Subcutaneous abdominal adipose tissue (tissue), 5 donors: ENCODE measurements around the gene HSD3B1.

Source experiments
- H3K27ac ChIP-seq: one replicate; pipeline ENCODE4 v1.7.0; 2013; ENCODE audit warnings: low read depth, mild to moderate bottlenecking, inconsistent platforms, low read length, moderate library complexity
- H3K27me3 ChIP-seq, 5 donors: one replicate each; pipeline ENCODE4 v1.7.0; 2013; ENCODE audit warnings: low read length in 5 of 5, inconsistent platforms in 1 of 5; ENCODE audit not compliant: control insufficient read depth in 5 of 5, insufficient read depth in 4 of 5
- H3K36me3 ChIP-seq, 5 donors: one replicate each; pipeline ENCODE4 v1.7.0; 2013; ENCODE audit warnings: low read length in 5 of 5; ENCODE audit not compliant: control insufficient read depth in 5 of 5, insufficient read depth in 5 of 5
- H3K4me1 ChIP-seq, 5 donors: one replicate each; pipeline ENCODE4 v1.7.0; 2013; ENCODE audit warnings: low read length in 5 of 5, mild to moderate bottlenecking in 3 of 5, moderate library complexity in 1 of 5; ENCODE audit not compliant: control insufficient read depth in 5 of 5, insufficient read depth in 5 of 5
- H3K4me3 ChIP-seq, 5 donors: one replicate each; pipeline ENCODE4 v1.7.0; 2013; ENCODE audit warnings: low read length in 5 of 5, low read depth in 1 of 5
- H3K9ac ChIP-seq, 5 donors: one replicate each; pipeline ENCODE4 v1.7.0; 2013; ENCODE audit warnings: low read length in 5 of 5, mild to moderate bottlenecking in 4 of 5, moderate library complexity in 3 of 5
- H3K9me3 ChIP-seq, 5 donors: one replicate each; pipeline ENCODE4 v1.7.0; 2013; ENCODE audit warnings: low read length in 5 of 5; ENCODE audit not compliant: control insufficient read depth in 5 of 5
- donor health status: healthy.
- donor health status: healthy.
- donor health status: healthy.
- donor health status: healthy.
- donor health status: healthy.

The HSD3B1 gene

GRCh38 chr1:119472080-119472818 lies 34.8 kb upstream of the HSD3B1 start:
- Histone ChIP-seq H3K36me3 (no peaks in the 10 kb centered on the region), H3K9me3 (no peaks in the 10 kb centered on the region), H3K9ac (no peak overlapping the region), H3K27ac (no peak overlapping the region), H3K4me1 (peaks cover 0 to 8% (median 0%) of the 10 kb centered on the region in 5 donors), H3K27me3 (no peaks in the 10 kb centered on the region), H3K4me3 (no peak overlapping the region)

GRCh38 chr1:119472819-119473175 lies 34.2 kb upstream of the HSD3B1 start:
- H3K27ac ChIP-seq = no peak overlapping the region
- no peak overlapping the region for H3K9ac ChIP-seq
- H3K36me3 ChIP-seq = no peaks in the 10 kb centered on the region
- H3K27me3 ChIP-seq = no peaks in the 10 kb centered on the region
- H3K4me3 ChIP-seq = no peak overlapping the region
- peaks cover 0 to 5% (median 0%) of the 10 kb centered on the region in 5 donors for H3K4me1 ChIP-seq
- no peaks in the 10 kb centered on the region for H3K9me3 ChIP-seq

DNA sequence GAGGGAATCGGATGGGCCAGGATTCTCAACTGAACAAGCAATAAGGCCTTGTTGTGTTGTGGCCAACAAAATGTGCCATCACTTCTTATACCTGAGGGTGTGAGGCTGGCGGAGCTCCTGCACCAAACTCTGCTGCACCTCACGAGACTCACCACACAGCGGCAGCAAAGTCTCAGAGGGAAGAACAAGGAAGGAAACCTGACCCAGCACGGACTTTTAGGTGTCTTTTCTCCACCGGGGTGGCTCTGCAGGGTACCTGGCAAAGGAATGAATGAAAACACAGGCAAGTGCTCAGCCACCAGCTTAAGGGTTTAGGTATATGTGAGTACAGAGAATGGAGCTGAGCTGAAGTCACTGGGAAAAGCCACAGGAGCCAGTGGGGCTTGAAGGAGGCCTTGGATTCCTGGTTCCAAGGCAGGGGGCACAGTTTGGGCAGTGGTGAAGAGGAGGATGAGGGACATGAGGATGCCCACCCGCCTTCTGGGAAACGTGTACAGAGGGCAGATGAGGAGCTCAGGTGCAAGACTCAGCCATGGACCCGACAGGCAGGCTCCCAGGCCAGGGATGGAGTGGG lies 31.1 kb upstream of the HSD3B1 start:
- Histone ChIP-seq H3K27ac (no peak overlapping the region), H3K9ac (no peak overlapping the region), H3K9me3 (no peaks in the 10 kb centered on the region), H3K4me3 (no peak overlapping the region), H3K36me3 (no peaks in the 10 kb centered on the region), H3K4me1 (no peaks in the 10 kb centered on the region), H3K27me3 (no peaks in the 10 kb centered on the region)

DNA sequence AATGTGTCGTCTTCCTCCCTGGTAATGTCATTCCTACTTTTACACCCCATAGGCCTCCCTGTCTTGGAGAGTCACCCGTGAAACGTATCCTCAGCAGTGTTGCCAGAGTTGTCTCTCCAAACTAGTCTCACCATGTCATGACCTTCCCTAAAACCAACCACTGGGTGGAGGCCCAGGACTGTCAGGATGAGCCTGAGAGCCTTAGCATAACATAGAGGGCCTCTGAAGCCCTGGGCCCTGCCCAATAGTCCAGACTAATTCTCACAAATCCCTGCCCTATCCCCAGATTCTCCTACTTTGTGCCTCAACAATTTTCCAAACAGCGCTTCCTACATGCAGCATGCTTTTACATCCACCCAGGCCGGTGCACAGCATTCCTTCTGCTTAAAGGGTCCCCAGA lies 29.3 kb upstream of the HSD3B1 start:
- Histone ChIP-seq H3K27ac (no peak overlapping the region), H3K4me1 (peaks cover 0 to 6% (median 2%) of the 10 kb centered on the region in 5 donors), H3K27me3 (no peaks in the 10 kb centered on the region), H3K4me3 (no peak overlapping the region), H3K36me3 (no peaks in the 10 kb centered on the region), H3K9ac (no peak overlapping the region), H3K9me3 (no peaks in the 10 kb centered on the region)

DNA sequence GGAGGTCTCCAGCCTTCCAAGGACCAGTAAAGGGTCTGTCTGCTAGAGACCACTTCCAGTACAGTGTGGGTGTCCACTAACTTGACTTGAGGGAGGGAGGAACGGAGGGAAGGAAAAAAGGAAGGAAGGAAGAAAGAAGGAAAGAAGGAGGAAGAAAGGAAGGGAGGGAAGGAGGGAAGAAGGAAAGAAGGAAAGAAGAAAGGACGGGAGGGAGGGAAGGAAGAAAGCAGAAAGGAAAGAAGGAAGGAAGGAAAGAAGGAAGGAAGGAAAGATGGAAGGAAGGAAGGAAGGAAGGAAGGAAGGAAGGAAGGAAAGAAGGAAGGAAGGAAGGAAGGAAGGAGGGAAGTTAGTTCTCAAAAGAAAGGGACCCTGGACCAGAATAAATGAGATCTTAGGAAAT lies 26.8 kb upstream of the HSD3B1 start:
- no peaks in the 10 kb centered on the region for H3K36me3 ChIP-seq
- H3K9me3 ChIP-seq = no peaks in the 10 kb centered on the region
- no peak overlapping the region for H3K27ac ChIP-seq
- H3K9ac ChIP-seq = no peak overlapping the region
- H3K27me3 ChIP-seq = no peaks in the 10 kb centered on the region
- H3K4me1 ChIP-seq = peaks cover 0 to 12% (median 7%) of the 10 kb centered on the region in 5 donors
- no peak overlapping the region for H3K4me3 ChIP-seq

GRCh38 chr1:119481951-119482350 lies 25.1 kb upstream of the HSD3B1 start:
- H3K27me3 ChIP-seq = no peaks in the 10 kb centered on the region
- H3K4me1 ChIP-seq = peaks cover 0 to 12% (median 7%) of the 10 kb centered on the region in 5 donors
- H3K27ac ChIP-seq = no peak overlapping the region
- no peak overlapping the region for H3K9ac ChIP-seq
- no peak overlapping the region for H3K4me3 ChIP-seq
- H3K36me3 ChIP-seq = no peaks in the 10 kb centered on the region
- H3K9me3 ChIP-seq = no peaks in the 10 kb centered on the region

DNA sequence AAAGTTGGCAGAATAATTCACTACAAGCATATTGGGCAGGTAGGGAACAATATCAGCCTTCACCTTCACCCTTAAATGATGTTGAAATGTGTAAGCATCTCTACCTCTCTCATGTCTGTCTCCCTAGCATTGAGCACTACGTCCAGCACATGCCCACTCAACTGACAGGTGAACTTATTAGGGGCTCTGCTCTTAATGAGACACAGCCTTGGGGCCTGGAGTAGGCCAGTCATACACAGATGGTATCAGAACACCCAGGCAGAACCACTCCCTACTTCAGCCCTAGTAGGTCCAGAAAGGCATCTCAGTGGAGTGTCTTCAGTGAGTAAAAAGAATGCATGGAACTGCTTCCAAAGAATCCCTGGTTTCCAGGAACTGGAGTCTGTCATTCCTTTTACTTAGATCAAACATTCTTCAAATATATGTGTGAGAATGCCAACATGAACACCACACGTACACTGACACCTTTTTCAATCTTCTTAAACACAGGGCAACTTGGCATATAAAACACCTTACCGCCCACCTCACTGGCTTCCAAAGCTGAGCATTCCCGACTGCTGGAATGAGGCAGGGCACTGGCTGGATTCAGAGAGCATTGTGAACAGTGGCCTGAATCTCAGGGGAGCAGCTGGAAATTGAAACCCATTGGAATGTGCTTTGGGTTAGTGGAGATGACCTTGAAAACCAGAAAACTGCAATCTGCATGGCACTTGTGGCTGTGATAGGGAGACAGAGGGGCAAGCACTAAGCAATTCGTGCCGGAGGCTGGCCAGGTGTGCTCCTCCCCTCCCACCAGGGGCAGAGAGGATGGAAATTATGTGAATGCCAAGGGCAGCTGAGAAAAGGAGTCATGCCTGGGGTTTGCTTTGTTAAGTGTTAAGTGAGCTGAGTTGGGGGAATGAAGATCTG lies 24.2 kb upstream of the HSD3B1 start:
- Histone ChIP-seq H3K27ac (no peak overlapping the region), H3K9ac (no peak overlapping the region), H3K36me3 (no peaks in the 10 kb centered on the region), H3K9me3 (no peaks in the 10 kb centered on the region), H3K27me3 (no peaks in the 10 kb centered on the region), H3K4me3 (no peak overlapping the region), H3K4me1 (peaks cover 0 to 17% (median 7%) of the 10 kb centered on the region in 5 donors)

DNA sequence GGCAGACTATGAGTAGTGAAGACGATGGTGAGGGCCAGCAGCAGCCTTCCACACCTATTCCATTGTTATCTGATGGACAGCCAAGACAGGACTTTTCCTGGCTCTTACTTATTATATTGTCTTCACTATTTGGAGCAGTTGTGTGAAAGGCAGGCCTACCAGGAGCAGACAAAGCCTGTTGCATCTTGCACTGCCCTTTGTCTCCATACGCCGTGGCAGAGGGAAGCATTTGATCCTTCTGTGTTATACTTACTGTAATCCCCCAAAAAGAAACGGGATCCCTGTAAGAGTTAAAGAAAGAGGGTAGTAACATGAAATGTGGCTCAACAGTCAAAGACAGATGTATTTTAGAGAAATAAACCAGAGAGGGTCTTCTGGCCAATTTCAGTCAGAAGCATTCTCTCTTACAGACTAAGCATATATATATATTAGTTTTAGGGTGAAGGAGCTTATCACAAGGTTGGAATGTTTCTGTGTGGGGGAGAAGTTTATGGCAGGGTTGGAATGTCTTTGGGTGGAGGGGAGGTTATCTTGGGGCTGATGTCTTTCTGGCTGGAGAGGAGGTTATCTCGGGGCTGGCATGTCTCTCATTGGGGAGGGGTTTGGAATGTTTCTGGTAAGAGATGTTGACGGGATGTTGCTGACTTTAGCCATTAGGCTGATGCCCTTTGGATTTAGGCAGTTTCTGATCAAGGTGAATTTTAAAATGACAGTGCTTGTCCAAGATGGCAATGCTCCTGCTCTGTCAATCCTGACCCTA lies 23.4 kb upstream of the HSD3B1 start:
- Histone ChIP-seq H3K9me3 (no peaks in the 10 kb centered on the region), H3K27me3 (no peaks in the 10 kb centered on the region), H3K4me3 (no peak overlapping the region), H3K27ac (no peak overlapping the region), H3K4me1 (peaks cover 0 to 25% (median 7%) of the 10 kb centered on the region in 5 donors), H3K36me3 (no peaks in the 10 kb centered on the region), H3K9ac (no peak overlapping the region)

- no peaks in the 10 kb centered on the region for H3K9me3 ChIP-seq
- no peak overlapping the region for H3K9ac ChIP-seq
- H3K4me1 ChIP-seq = peaks cover 0 to 26% (median 7%) of the 10 kb centered on the region in 5 donors
- H3K27ac ChIP-seq = no peak overlapping the region
- no peaks in the 10 kb centered on the region for H3K36me3 ChIP-seq
- no peak overlapping the region for H3K4me3 ChIP-seq
- H3K27me3 ChIP-seq = no peaks in the 10 kb centered on the region
Measured at GRCh38 chr1:119485201-119485600, 21.8 kb upstream of the HSD3B1 start.
